Trophoblast cell (in vitro differentiated cells and primary cell): ENCODE results near the gene TCEAL3.
A peak's percentile ranks its signal among the peaks of the same experiment; 100 is the strongest.
"Not testable (repeated sequence)": the region's sequence is repeated elsewhere in the genome, so short reads cannot be mapped to it uniquely, and the experiment has no call there.

Experiments used
- DNase-seq, 2 donors: peaks; one replicate each; pipeline ENCODE4 v3.0.0-alpha.2; 2016
- H2AFZ ChIP-seq: 2 replicates; pipeline ENCODE4 v1.6.1; 2013; ENCODE audit warnings: low read length, moderate library complexity, mild to moderate bottlenecking; ENCODE audit not compliant: insufficient read depth, poor library complexity
- H2AK5ac ChIP-seq: 2 replicates; pipeline ENCODE4 v1.6.1; 2013; ENCODE audit warnings: mild to moderate bottlenecking, low read length
- H2BK120ac ChIP-seq: 2 replicates; pipeline ENCODE4 v1.6.1; 2013; ENCODE audit warnings: low read length, mild to moderate bottlenecking, moderate library complexity; ENCODE audit not compliant: insufficient read depth, poor library complexity
- H2BK12ac ChIP-seq: 2 replicates; pipeline ENCODE4 v1.6.1; 2013; ENCODE audit warnings: mild to moderate bottlenecking, low read length, moderate library complexity
- H2BK5ac ChIP-seq: 2 replicates; pipeline ENCODE4 v1.6.1; 2013; ENCODE audit warnings: low read length, low read depth, moderate library complexity, mild to moderate bottlenecking; ENCODE audit not compliant: poor library complexity
- H3K14ac ChIP-seq: 2 replicates; pipeline ENCODE4 v1.6.1; 2013; ENCODE audit warnings: mild to moderate bottlenecking, low read length
- H3K18ac ChIP-seq: 2 replicates; pipeline ENCODE4 v1.6.1; 2013; ENCODE audit warnings: mild to moderate bottlenecking, low read length
- H3K23ac ChIP-seq: 2 replicates; pipeline ENCODE4 v1.6.1; 2013; ENCODE audit warnings: low read length
- H3K27ac ChIP-seq: 2 replicates; pipeline ENCODE4 v1.5.1; 2013; ENCODE audit warnings: low read depth, mild to moderate bottlenecking, inconsistent platforms, low read length, moderate library complexity
- H3K27me3 ChIP-seq: 2 replicates; pipeline ENCODE4 v1.6.1; 2013; ENCODE audit warnings: inconsistent platforms, mild to moderate bottlenecking, low read length, moderate library complexity; ENCODE audit not compliant: insufficient read depth
- H3K36me3 ChIP-seq, 2 experiments: 1 replicate in 1 of 2; 2 replicates in 1 of 2; pipeline ENCODE4 v1.6.1; 2013; ENCODE audit warnings: low read length in 2 of 2, mild to moderate bottlenecking in 2 of 2, moderate library complexity in 1 of 2; ENCODE audit not compliant: insufficient read depth in 2 of 2, control insufficient read depth in 1 of 2
- H3K4ac ChIP-seq: 2 replicates; pipeline ENCODE4 v1.6.1; 2013; ENCODE audit warnings: low read depth, mild to moderate bottlenecking, low read length, moderate library complexity
- H3K4me1 ChIP-seq, 2 experiments: 1 replicate in 1 of 2; 2 replicates in 1 of 2; pipeline ENCODE4 v1.6.1; 2013; ENCODE audit warnings: low read length in 2 of 2, mild to moderate bottlenecking in 2 of 2, moderate library complexity in 1 of 2; ENCODE audit not compliant: insufficient read depth in 2 of 2, control insufficient read depth in 1 of 2
- H3K4me2 ChIP-seq: 2 replicates; pipeline ENCODE4 v1.6.1; 2013; ENCODE audit warnings: inconsistent platforms, mild to moderate bottlenecking, low read length, moderate library complexity
- H3K4me3 ChIP-seq: 2 replicates; pipeline ENCODE4 v1.5.1; 2013; ENCODE audit warnings: mild to moderate bottlenecking, low read depth, low read length, inconsistent platforms
- H3K79me1 ChIP-seq: one replicate; pipeline ENCODE4 v1.6.1; 2013; ENCODE audit warnings: low read length
- H3K79me2 ChIP-seq: 2 replicates; pipeline ENCODE4 v1.6.1; 2013; ENCODE audit warnings: low read length, mild to moderate bottlenecking; ENCODE audit not compliant: control insufficient read depth, insufficient read depth, poor library complexity
- H3K9ac ChIP-seq: 2 replicates; pipeline ENCODE4 v1.6.1; 2013; ENCODE audit warnings: mild to moderate bottlenecking, low read length
- H3K9me3 ChIP-seq: 2 replicates; pipeline ENCODE4 v1.6.1; 2013; ENCODE audit warnings: low read depth, mild to moderate bottlenecking, control low read depth, inconsistent platforms, low read length; ENCODE audit not compliant: insufficient read depth
- H4K12ac ChIP-seq: 2 replicates; pipeline ENCODE4 v1.6.1; 2013; ENCODE audit warnings: low read depth, mild to moderate bottlenecking, low read length, moderate library complexity
- H4K8ac ChIP-seq: 2 replicates; pipeline ENCODE4 v1.6.1; 2013; ENCODE audit warnings: low read depth, mild to moderate bottlenecking, low read length, moderate library complexity
- H4K91ac ChIP-seq: one replicate; pipeline ENCODE4 v1.6.1; 2013; ENCODE audit warnings: low read depth, mild to moderate bottlenecking, low read length, moderate library complexity
- WGBS: extraction: QIAGEN DNeasy Blood & Tissue Kit; methylation state at CpG from one replicate; pipeline ENCODE4 v1.1.7; 2013; ENCODE audit warnings: missing lambda C conversion rate; ENCODE audit not compliant: insufficient read length, insufficient coverage; ENCODE audit errors: extremely low coverage; 5-methylcytosine and 5-hydroxymethylcytosine counted together

TCEAL3 gene

GRCh38 chrX:103592295-103592694 is 15.5 kb upstream of the TCEAL3 start:
- H3K23ac ChIP-seq, H3K4me3 ChIP-seq, H4K91ac ChIP-seq, DNase-seq, H2BK12ac ChIP-seq, H2AFZ ChIP-seq, H3K4ac ChIP-seq, H2BK120ac ChIP-seq, H3K9me3 ChIP-seq, H3K14ac ChIP-seq, H3K4me2 ChIP-seq, H4K8ac ChIP-seq, H4K12ac ChIP-seq, H3K79me1 ChIP-seq, H3K18ac ChIP-seq, H3K9ac ChIP-seq, H2BK5ac ChIP-seq, H3K27ac ChIP-seq, H3K79me2 ChIP-seq, H2AK5ac ChIP-seq, H3K4me1 ChIP-seq, H3K36me3 ChIP-seq, H3K27me3 ChIP-seq: not testable (repeated sequence)
- WGBS: no CpG with 5 or more reads among the region's 1 CpG

- not testable (repeated sequence) for H3K9ac ChIP-seq, H2BK5ac ChIP-seq, H4K12ac ChIP-seq, DNase-seq, H3K9me3 ChIP-seq, H3K79me1 ChIP-seq, H3K14ac ChIP-seq, H3K23ac ChIP-seq, H3K27me3 ChIP-seq, H3K36me3 ChIP-seq, H4K8ac ChIP-seq, H2BK12ac ChIP-seq, H3K18ac ChIP-seq, H2AFZ ChIP-seq, H2AK5ac ChIP-seq, H3K4me3 ChIP-seq, H2BK120ac ChIP-seq, H3K4me2 ChIP-seq, H3K4me1 ChIP-seq, H4K91ac ChIP-seq, H3K79me2 ChIP-seq, H3K4ac ChIP-seq, H3K27ac ChIP-seq
- WGBS: no CpG with 5 or more reads among the region's 6 CpGs
These were observed 12.6 kb upstream of the TCEAL3 start for GRCh38 chrX:103595202-103595601.

DNA sequence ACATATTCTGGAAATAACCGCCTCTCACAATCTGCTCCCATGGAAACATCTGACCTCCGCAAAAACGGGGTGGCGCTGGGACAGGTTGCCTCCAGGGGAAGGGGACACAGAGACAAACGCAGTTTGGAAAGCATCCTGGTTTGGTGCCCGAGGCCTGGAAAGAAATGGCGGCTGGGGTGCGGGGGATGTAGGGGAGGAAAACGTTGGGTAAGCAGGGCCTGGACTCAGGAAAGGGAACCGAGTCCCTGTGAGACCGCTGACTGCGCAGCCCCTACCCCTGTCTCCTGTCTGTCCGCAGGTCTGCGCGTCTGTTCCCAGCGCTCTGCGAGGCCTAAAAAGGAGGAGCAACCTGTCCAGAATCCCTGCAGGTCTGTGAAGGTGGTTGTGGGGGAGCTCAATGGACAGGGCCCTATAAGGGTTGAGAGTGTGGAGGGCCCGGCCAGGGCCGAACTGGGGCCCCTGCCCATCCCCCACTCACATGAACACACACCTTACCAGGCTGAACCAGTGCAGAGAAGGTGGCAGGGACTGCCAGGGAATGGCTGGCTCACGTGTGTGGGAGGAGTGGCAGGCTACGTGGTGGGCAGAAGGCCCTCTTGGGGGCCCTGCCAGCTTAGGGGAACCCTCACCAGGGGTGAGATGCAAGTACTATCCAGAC is 672 bp downstream of the TCEAL3 start:
- Histone ChIP-seq H3K4me2 (peak overlapping the region; percentile 81), H3K79me2 (peaks cover 1% of the 10 kb centered on the region), H2AK5ac (no peak overlapping the region), H3K18ac (peak overlapping the region; percentile 82), H4K8ac (peak overlapping the region; percentile 77), H2BK5ac (no peak overlapping the region), H4K91ac (peak overlapping the region; percentile 0), H3K4me3 (peak overlapping the region; percentile 82), H3K9me3 (no peaks in the 10 kb centered on the region), H3K14ac (no peak overlapping the region), H3K4me1 (peaks cover 0 to 1% of the 10 kb centered on the region in 2 experiments), H3K27ac (no peak overlapping the region), H3K36me3 (no peaks in the 10 kb centered on the region), H2AFZ (no peak overlapping the region), H3K79me1 (peaks cover 4% of the 10 kb centered on the region), H3K27me3 (no peaks in the 10 kb centered on the region), H3K9ac (no peak overlapping the region), H2BK120ac (no peak overlapping the region), H3K4ac (no peak overlapping the region), H3K23ac (no peak overlapping the region), H4K12ac (no peak overlapping the region), H2BK12ac (no peak overlapping the region)
- WGBS: no CpG with 5 or more reads among the region's 21 CpGs
- DNase-seq: no peak

- Histone ChIP-seq H3K9me3 (no peaks in the 10 kb centered on the region), H4K12ac (no peak overlapping the region), H3K79me2 (peaks cover 1% of the 10 kb centered on the region), H3K4me2 (no peak overlapping the region), H3K18ac (no peak overlapping the region), H2AK5ac (no peak overlapping the region), H3K4ac (no peak overlapping the region), H3K9ac (no peak overlapping the region), H3K36me3 (no peaks in the 10 kb centered on the region), H2AFZ (no peak overlapping the region), H3K27ac (no peak overlapping the region), H2BK12ac (no peak overlapping the region), H2BK5ac (no peak overlapping the region), H3K27me3 (no peaks in the 10 kb centered on the region), H3K79me1 (peaks cover 4% of the 10 kb centered on the region), H4K8ac (no peak overlapping the region), H2BK120ac (no peak overlapping the region), H3K4me3 (no peak overlapping the region), H4K91ac (no peak overlapping the region), H3K4me1 (peaks cover 0 to 1% of the 10 kb centered on the region in 2 experiments), H3K23ac (no peak overlapping the region), H3K14ac (no peak overlapping the region)
- no peak for DNase-seq
- WGBS: no CpG with 5 or more reads among the region's 1 CpG
These were observed 2.5 kb downstream of the TCEAL3 start for GRCh38 chrX:103610282-103610681.
